ENCODE results near the gene CERS3.

CERS3 gene

DNA sequence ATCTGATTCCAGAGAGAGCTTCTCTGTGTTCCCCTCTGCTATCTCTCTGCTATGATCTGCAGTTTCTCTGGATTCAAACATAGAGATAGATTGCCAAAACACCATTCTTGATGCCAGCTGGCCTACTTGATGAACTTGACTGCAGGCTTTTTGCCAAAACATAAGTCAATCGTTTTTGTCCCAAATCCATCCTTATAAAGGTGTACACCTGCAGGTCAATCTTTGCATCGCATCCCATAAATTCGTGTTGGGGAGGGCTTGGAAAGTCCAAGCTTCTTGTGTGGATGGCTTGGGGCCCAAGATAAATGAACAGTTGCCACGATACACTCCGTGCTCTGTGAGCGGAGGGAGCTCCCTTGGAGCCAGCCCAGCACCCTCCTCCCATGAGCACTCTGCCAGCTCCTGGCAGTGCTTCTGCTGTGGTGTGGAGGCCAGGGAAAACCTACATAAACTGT lies 2.7 kb downstream of the CERS3 start:
- Histone ChIP-seq H3K9ac (ENCODE audit: low read depth, low read length) (no peak overlapping the region), H3K27me3 (ENCODE audit: control insufficient read depth, insufficient read depth, low read length) (no peaks in the 10 kb centered on the region), H3K4me1 (ENCODE audit: control insufficient read depth, insufficient read depth, low read length) (no peaks in the 10 kb centered on the region), H3K9me3 (ENCODE audit: control insufficient read depth, insufficient read depth, low read length) (no peaks in the 10 kb centered on the region), H3K4me3 (ENCODE audit: low read depth, low read length) (no peak overlapping the region), H3K36me3 (ENCODE audit: control insufficient read depth, insufficient read depth, low read length) (no peaks in the 10 kb centered on the region)

DNA sequence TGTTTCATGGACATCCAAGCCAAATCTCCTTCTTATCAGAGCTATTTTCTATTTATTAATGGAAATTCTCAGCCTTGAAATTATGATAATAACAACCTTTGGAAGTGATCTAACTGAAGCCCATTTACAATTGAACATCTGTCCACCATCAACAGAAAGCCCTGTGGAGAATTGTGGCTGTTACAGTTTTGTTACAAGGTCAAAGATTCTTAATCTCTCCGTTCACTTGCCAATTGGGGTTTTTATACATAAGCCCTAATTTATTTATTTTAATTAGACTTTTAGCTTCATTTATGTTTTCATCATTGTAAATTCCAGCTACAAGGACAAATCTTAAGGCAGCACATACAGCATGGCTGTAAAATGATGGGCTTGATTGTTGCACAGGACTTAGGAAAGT lies 3.3 kb downstream of the CERS3 start:
- no peaks in the 10 kb centered on the region for H3K9me3 ChIP-seq (ENCODE audit: control insufficient read depth, insufficient read depth, low read length)
- no peak overlapping the region for H3K9ac ChIP-seq (ENCODE audit: low read depth, low read length)
- H3K4me3 ChIP-seq (ENCODE audit: low read depth, low read length), result no peak overlapping the region
- H3K36me3 ChIP-seq (ENCODE audit: control insufficient read depth, insufficient read depth, low read length), result no peaks in the 10 kb centered on the region
- H3K4me1 ChIP-seq (ENCODE audit: control insufficient read depth, insufficient read depth, low read length), result no peaks in the 10 kb centered on the region
- no peaks in the 10 kb centered on the region for H3K27me3 ChIP-seq (ENCODE audit: control insufficient read depth, insufficient read depth, low read length)

DNA sequence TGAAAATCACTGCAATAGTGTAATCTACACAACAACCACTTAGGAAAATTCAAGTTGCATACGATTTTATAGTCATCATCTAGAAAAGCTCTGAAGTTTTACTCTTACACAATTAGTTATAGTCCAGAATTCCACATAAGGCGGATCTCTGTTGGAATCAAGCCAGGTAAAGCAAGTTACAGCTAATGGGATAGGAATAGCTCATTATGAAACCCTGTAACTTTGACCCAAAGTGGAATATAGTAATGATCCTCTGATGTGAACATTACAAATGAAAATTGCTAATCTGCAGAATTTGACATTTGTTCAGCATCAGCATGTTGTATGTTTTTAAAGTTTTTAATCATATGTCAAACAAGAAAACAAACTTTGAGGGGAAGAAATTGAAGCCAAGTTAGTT lies 4.4 kb downstream of the CERS3 start:
- no peak overlapping the region for H3K9ac ChIP-seq (ENCODE audit: low read depth, low read length)
- H3K9me3 ChIP-seq (ENCODE audit: control insufficient read depth, insufficient read depth, low read length), result no peaks in the 10 kb centered on the region
- no peaks in the 10 kb centered on the region for H3K36me3 ChIP-seq (ENCODE audit: control insufficient read depth, insufficient read depth, low read length)
- no peaks in the 10 kb centered on the region for H3K4me1 ChIP-seq (ENCODE audit: control insufficient read depth, insufficient read depth, low read length)
- H3K27me3 ChIP-seq (ENCODE audit: control insufficient read depth, insufficient read depth, low read length), result no peaks in the 10 kb centered on the region
- H3K4me3 ChIP-seq (ENCODE audit: low read depth, low read length), result no peak overlapping the region

DNA sequence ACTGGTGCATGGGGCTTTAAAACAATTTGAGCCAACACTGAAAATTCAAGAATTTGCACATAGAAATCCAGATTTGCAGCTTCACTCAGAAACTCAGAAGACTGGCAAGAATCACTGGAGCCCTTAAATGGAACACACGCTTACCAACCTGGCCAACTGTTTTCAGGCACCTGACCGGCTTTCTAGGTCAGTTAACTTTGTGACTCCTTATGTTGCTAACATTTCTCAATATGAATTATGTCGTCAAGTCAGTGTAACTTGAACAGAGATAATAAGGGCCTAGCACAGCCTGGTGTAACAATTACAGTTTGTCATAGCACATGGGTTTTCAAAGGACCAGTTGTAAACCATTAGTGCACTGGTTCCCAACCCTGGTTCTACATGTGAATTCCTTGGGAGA lies 6.8 kb downstream of the CERS3 start:
- Histone ChIP-seq H3K9ac (ENCODE audit: low read depth, low read length) (no peak overlapping the region), H3K9me3 (ENCODE audit: control insufficient read depth, insufficient read depth, low read length) (no peaks in the 10 kb centered on the region), H3K4me1 (ENCODE audit: control insufficient read depth, insufficient read depth, low read length) (no peaks in the 10 kb centered on the region), H3K4me3 (ENCODE audit: low read depth, low read length) (no peak overlapping the region), H3K36me3 (ENCODE audit: control insufficient read depth, insufficient read depth, low read length) (no peaks in the 10 kb centered on the region), H3K27me3 (ENCODE audit: control insufficient read depth, insufficient read depth, low read length) (no peaks in the 10 kb centered on the region)

DNA sequence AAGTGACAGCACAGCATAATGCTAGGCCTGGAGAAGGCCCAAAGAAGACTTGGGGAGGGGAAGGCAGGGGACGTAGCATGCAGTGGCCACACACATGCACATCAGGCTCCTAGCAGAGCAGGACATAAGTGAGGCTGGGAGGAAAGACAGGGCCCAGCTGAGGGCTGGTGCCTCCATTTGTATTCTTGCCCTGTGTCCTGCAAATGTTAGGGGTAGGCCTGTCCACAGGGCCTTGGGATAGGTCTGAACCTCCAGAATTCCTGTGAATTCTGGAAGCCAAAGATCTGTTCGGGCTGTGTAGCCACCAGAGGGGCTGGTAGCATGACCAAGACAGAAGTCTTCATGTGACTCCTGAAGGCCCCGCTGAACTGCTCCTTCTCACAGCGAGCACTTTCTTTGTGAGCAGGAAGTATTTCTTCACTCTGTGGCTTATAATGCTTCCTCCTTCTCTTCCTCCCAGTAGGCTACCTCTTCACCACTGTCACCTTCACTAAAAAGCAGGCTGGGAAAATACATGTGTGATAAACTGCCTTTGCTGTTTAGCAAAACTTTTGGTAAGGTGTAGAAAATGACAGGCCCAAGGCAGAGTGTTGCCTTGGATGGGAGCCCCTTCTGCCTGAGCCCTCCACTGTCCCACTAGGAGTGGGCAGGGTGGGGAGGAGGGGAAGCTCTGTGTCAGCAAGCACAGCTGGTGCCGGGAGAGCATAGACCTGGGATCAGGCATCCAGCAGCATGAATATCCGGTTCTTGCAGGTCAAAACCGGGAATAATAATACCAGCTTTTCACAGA lies 8.4 kb downstream of the CERS3 start:
- Histone ChIP-seq H3K27me3 (ENCODE audit: control insufficient read depth, insufficient read depth, low read length) (no peaks in the 10 kb centered on the region), H3K9ac (ENCODE audit: low read depth, low read length) (no peak overlapping the region), H3K9me3 (ENCODE audit: control insufficient read depth, insufficient read depth, low read length) (no peaks in the 10 kb centered on the region), H3K4me1 (ENCODE audit: control insufficient read depth, insufficient read depth, low read length) (no peaks in the 10 kb centered on the region), H3K4me3 (ENCODE audit: low read depth, low read length) (no peak overlapping the region), H3K36me3 (ENCODE audit: control insufficient read depth, insufficient read depth, low read length) (no peaks in the 10 kb centered on the region)

DNA sequence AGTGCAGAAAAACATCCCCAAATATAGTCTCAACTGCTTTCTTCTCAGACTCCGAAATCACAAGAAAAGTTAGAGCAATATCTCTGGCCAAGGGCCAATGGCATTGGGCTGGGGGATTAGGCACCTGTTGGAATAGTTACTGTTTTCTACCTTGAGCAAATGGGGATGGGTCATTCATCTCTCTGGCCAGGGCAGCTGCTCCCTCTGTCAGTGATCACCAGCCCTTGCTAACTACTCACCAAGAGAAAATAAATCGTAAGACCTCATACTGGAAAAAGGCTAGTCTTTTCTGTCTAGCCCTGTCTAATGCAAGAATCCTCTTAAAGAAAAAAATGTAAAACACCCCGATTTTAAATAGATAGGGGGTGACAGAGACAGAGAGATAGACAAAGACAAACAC lies 10.9 kb downstream of the CERS3 start:
- Histone ChIP-seq H3K36me3 (ENCODE audit: control insufficient read depth, insufficient read depth, low read length) (no peaks in the 10 kb centered on the region), H3K4me1 (ENCODE audit: control insufficient read depth, insufficient read depth, low read length) (no peaks in the 10 kb centered on the region), H3K9ac (ENCODE audit: low read depth, low read length) (no peak overlapping the region), H3K4me3 (ENCODE audit: low read depth, low read length) (no peak overlapping the region), H3K9me3 (ENCODE audit: control insufficient read depth, insufficient read depth, low read length) (no peaks in the 10 kb centered on the region), H3K27me3 (ENCODE audit: control insufficient read depth, insufficient read depth, low read length) (no peaks in the 10 kb centered on the region)

DNA sequence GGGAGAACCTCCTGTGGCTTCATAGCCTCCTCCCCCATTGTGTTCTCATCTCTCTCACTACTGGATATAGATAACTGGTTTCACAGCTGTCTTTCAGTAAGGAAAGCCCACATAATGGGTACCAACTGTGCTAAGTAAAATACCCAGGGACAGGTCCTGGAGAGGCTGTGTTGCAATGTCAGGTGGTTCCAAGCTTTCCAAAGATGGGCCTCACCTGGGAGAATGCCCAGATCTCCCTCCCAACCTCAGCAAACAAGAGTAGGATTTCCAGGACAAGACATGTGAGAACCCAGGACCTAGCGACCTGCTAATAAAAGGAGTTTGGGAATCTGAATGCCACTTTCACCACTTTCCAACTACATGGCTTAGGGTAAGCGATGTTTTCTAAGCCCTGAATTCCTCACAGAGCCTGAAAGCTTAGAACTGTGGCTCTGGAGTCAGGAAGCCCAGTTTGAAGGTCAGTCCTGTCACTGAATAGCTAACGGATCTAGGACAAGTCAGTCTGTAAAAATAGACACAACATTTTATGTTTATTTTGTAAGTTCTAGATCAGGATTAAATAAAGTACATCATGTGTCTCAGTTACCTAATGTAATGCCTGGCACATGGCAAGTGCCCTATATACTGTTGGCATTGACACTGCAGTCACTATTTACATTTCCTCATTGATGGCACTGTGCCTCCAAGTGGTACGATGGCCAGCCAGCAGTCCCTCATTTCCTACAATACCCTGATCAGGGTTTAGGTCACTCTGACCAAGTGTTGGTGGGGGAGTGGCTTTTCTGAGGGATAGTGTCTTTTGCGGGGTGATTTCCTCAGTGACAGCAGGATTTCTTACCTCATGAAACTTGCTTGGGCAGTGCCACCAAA lies 11.9 kb downstream of the CERS3 start:
- no peak overlapping the region for H3K9ac ChIP-seq (ENCODE audit: low read depth, low read length)
- H3K36me3 ChIP-seq (ENCODE audit: control insufficient read depth, insufficient read depth, low read length), result no peaks in the 10 kb centered on the region
- no peaks in the 10 kb centered on the region for H3K4me1 ChIP-seq (ENCODE audit: control insufficient read depth, insufficient read depth, low read length)
- H3K27me3 ChIP-seq (ENCODE audit: control insufficient read depth, insufficient read depth, low read length), result no peaks in the 10 kb centered on the region
- no peaks in the 10 kb centered on the region for H3K9me3 ChIP-seq (ENCODE audit: control insufficient read depth, insufficient read depth, low read length)
- H3K4me3 ChIP-seq (ENCODE audit: low read depth, low read length), result no peak overlapping the region

DNA sequence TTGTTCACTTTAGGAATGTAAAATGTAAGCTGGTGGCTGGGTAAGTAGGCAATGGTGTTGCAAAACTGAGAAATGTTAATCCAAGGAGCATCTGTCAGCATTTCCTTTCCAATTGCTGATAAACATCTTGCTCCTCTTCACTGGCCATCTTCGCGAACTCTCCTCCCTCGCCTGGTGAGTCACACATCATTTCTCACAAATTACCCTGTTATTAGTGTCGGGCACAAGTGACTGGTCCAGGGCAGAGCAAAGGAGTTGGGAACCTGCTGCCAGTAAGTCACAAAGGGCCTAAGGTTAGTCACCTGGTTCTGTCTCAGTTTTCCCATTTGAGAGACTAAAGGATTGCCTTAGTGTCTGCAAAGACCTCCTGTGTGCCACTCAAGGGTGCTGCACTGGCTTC lies 13.0 kb downstream of the CERS3 start:
- Histone ChIP-seq H3K4me1 (ENCODE audit: control insufficient read depth, insufficient read depth, low read length) (no peaks in the 10 kb centered on the region), H3K9ac (ENCODE audit: low read depth, low read length) (no peak overlapping the region), H3K9me3 (ENCODE audit: control insufficient read depth, insufficient read depth, low read length) (no peaks in the 10 kb centered on the region), H3K36me3 (ENCODE audit: control insufficient read depth, insufficient read depth, low read length) (no peaks in the 10 kb centered on the region), H3K4me3 (ENCODE audit: low read depth, low read length) (no peak overlapping the region), H3K27me3 (ENCODE audit: control insufficient read depth, insufficient read depth, low read length) (no peaks in the 10 kb centered on the region)

DNA sequence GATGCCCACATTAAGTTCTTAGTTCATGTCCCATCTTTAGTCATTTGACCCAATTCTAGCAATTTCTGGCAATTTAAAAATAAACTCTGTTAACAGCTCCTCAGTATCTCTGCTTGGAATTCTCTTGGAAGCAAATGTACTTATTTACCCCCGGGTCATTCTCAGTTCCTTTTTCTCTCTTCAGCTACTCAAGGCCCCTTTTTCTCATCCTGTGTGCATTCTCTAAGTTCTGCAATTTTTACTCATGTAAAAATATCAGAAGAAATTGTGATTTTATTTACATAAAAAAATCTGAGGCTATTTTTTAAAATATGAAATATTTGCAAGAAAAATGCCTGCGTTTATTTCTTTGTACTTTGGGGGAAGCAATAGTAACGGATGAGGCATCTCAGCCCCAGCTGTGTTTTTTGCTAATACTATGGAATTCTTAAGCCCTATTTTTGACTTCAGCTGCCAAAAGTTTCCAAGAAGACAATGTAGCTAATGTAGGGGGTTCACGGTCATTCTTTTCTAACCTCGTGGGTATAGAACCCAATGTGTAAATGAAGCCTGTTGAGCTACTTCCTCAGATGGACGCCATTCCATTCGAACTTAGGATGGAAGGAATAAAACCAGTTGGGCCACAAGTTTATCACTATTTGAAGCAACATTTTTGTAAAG lies 20.0 kb downstream of the CERS3 start:
- Histone ChIP-seq H3K36me3 (ENCODE audit: control insufficient read depth, insufficient read depth, low read length) (no peaks in the 10 kb centered on the region), H3K9me3 (ENCODE audit: control insufficient read depth, insufficient read depth, low read length) (no peaks in the 10 kb centered on the region), H3K4me3 (ENCODE audit: low read depth, low read length) (no peak overlapping the region), H3K4me1 (ENCODE audit: control insufficient read depth, insufficient read depth, low read length) (no peaks in the 10 kb centered on the region), H3K27me3 (ENCODE audit: control insufficient read depth, insufficient read depth, low read length) (no peaks in the 10 kb centered on the region), H3K9ac (ENCODE audit: low read depth, low read length) (no peak overlapping the region)

DNA sequence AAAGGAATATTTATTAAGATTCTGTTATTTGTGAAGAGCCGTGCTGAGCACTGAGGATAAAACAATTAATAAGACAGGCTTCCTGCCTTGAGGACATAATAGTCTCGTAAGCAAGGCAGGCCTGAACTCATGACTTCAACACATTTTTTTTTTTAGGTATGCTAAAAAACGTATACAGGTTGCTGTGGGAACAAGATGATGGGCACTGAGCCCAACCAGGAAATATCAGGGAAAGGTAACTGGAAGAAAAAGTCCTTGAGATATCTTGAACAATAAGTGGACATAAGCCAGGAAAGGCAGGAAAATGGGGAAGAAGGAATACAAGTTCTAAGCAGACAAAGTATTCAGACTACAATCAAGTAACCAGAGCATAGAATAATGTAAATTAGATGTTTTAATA lies 26.1 kb downstream of the CERS3 start:
- Histone ChIP-seq H3K27me3 (ENCODE audit: control insufficient read depth, insufficient read depth, low read length) (no peaks in the 10 kb centered on the region), H3K9me3 (ENCODE audit: control insufficient read depth, insufficient read depth, low read length) (no peaks in the 10 kb centered on the region), H3K9ac (ENCODE audit: low read depth, low read length) (no peak overlapping the region)

DNA sequence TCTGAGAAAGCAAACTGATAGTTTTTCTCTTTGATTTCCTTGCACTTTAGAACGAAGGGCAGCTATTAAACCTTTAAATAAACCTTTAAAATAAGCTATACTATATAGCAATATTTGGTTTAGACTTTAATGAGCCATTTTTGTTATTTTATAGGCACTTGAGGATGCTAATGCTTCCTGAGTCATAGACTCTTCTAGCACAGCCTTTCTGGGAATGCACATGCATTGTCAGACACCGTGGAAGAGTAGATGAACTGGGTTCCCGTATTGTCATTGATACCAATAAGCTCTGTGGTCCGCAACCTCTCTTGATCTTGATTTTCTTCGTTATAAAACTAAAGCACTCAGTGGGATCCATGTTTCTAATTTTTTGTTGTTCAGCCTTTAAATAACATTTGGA lies 27.6 kb downstream of the CERS3 start:
- H3K27me3 ChIP-seq (ENCODE audit: control insufficient read depth, insufficient read depth, low read length), result no peaks in the 10 kb centered on the region
- no peaks in the 10 kb centered on the region for H3K4me1 ChIP-seq (ENCODE audit: control insufficient read depth, insufficient read depth, low read length)
- no peak overlapping the region for H3K9ac ChIP-seq (ENCODE audit: low read depth, low read length)
- H3K4me3 ChIP-seq (ENCODE audit: low read depth, low read length), result no peak overlapping the region
- no peaks in the 10 kb centered on the region for H3K9me3 ChIP-seq (ENCODE audit: control insufficient read depth, insufficient read depth, low read length)
- no peaks in the 10 kb centered on the region for H3K36me3 ChIP-seq (ENCODE audit: control insufficient read depth, insufficient read depth, low read length)

More for the DNA sequence above, 26.1 kb downstream of the CERS3 start:
- H3K4me1 ChIP-seq (ENCODE audit: control insufficient read depth, insufficient read depth, low read length), result no peaks in the 10 kb centered on the region
- no peaks in the 10 kb centered on the region for H3K36me3 ChIP-seq (ENCODE audit: control insufficient read depth, insufficient read depth, low read length)
- no peak overlapping the region for H3K4me3 ChIP-seq (ENCODE audit: low read depth, low read length)
